OCI-LY3 (cell line): Measurements from ENCODE around the gene MYOF.

Experiments
- H2AFZ ChIP-seq: fragments of 200-600, 300-600 bp; shearing (Covaris generic); 2 replicates; pipeline ENCODE4 v1.6.0; 2014; ENCODE audit warnings: antibody characterized with exemption, low read depth, low read length
- H3K27ac ChIP-seq: fragments of 200-600, 300-600 bp; sonication (generic); 2 replicates; pipeline ENCODE4 v1.5.1; 2014; ENCODE audit warnings: mild to moderate bottlenecking, low read length, moderate library complexity, mixed read lengths
- H3K27me3 ChIP-seq: fragments of 200-600, 300-600 bp; sonication (generic); 2 replicates; pipeline ENCODE4 v1.6.1; 2014; ENCODE audit warnings: low read depth, low read length, mixed read lengths
- H3K36me3 ChIP-seq: fragments of 200-600, 300-600 bp; sonication (generic); replicated peaks from 2 replicates; pipeline ENCODE3; 2014; ENCODE audit warnings: low read depth, low read length, mixed read lengths
- H3K4me1 ChIP-seq: fragments of 300-600, 200-600 bp; sonication (generic); 2 replicates; pipeline ENCODE4 v1.6.1; 2014; ENCODE audit warnings: low read length, mixed read lengths
- H3K4me2 ChIP-seq: fragments of 200-600, 300-600 bp; sonication (generic); 2 replicates; pipeline ENCODE4 v1.6.1; 2014; ENCODE audit warnings: low read length, mixed read lengths
- H3K4me3 ChIP-seq: fragments of 300-600, 200-600 bp; sonication (generic); 2 replicates; pipeline ENCODE4 v1.5.1; 2014; ENCODE audit warnings: antibody characterized with exemption, mild to moderate bottlenecking, low read length, moderate library complexity
- H3K79me2 ChIP-seq: fragments of 300-600, 200-600 bp; shearing (Covaris generic); 2 replicates; pipeline ENCODE4 v1.6.1; 2014; ENCODE audit warnings: mild to moderate bottlenecking, low read length, mixed read lengths
- H3K9ac ChIP-seq: fragments of 300-600, 200-600 bp; shearing (Covaris generic); 2 replicates; pipeline ENCODE4 v1.6.0; 2014; ENCODE audit warnings: mild to moderate bottlenecking, low read length, moderate library complexity
- H3K9me3 ChIP-seq: fragments of 200-600, 300-600 bp; shearing (Covaris generic); 2 replicates; pipeline ENCODE4 v1.6.1; 2014; ENCODE audit warnings: low read length, mixed read lengths; ENCODE audit not compliant: insufficient read depth
- H4K20me1 ChIP-seq: fragments of 200-600, 300-600 bp; sonication (generic); 2 replicates; pipeline ENCODE4 v1.6.1; 2016; ENCODE audit warnings: low read length, mixed read lengths; ENCODE audit not compliant: insufficient read depth
- CTCF ChIP-seq: fragments of 200-600, 300-600 bp; sonication (generic); IDR thresholded peaks from 2 replicates; pipeline ENCODE4 v1.5.1; 2014; ENCODE audit warnings: antibody characterized with exemption, low read length, low read depth
- EZH2phosphoT487 ChIP-seq: fragments of 200-600 bp; shearing (Covaris generic); IDR thresholded peaks from 2 replicates; pipeline ENCODE4 v1.6.1; 2018; ENCODE audit warnings: antibody characterized with exemption, mixed run types, low read depth

Gene MYOF

GRCh38 chr10:93305122-93305521, 177.0 kb downstream of the MYOF start:
- no peak overlapping the region for H3K27ac ChIP-seq
- TF ChIP-seq EZH2phosphoT487 (no peak), CTCF (no peak)
- no peaks in the 10 kb centered on the region for H3K79me2 ChIP-seq
- H3K9me3 ChIP-seq, result no peaks in the 10 kb centered on the region
- no peak overlapping the region for H2AFZ ChIP-seq
- no peaks in the 10 kb centered on the region for H3K4me1 ChIP-seq
- H3K4me3 ChIP-seq, result no peak overlapping the region
- no peaks in the 10 kb centered on the region for H4K20me1 ChIP-seq
- H3K4me2 ChIP-seq, result no peak overlapping the region
- no peaks in the 10 kb centered on the region for H3K36me3 ChIP-seq
- 0 out of 2 replicates have a peak, but pooled peaks cover 4% of the 10 kb centered on the region for H3K27me3 ChIP-seq
- no peak overlapping the region for H3K9ac ChIP-seq

- H3K36me3 ChIP-seq, result no peaks in the 10 kb centered on the region
- H2AFZ ChIP-seq, result no peak overlapping the region
- no peaks in the 10 kb centered on the region for H3K4me1 ChIP-seq
- H4K20me1 ChIP-seq, result no peaks in the 10 kb centered on the region
- H3K79me2 ChIP-seq, result no peaks in the 10 kb centered on the region
- no peak overlapping the region for H3K9ac ChIP-seq
- peaks cover 10% of the 10 kb centered on the region; the same call in 1 of the 2 replicates for H3K27me3 ChIP-seq
- TF ChIP-seq EZH2phosphoT487, result no peak
- TF ChIP-seq CTCF, result no peak
- H3K4me3 ChIP-seq, result no peak overlapping the region
- no peak overlapping the region for H3K4me2 ChIP-seq
- H3K27ac ChIP-seq, result no peak overlapping the region
- no peaks in the 10 kb centered on the region for H3K9me3 ChIP-seq
Observed at GRCh38 chr10:93300981-93301380, 181.2 kb downstream of the MYOF start.

- TF ChIP-seq EZH2phosphoT487 (no peak), CTCF (no peak)
- Histone ChIP-seq H2AFZ (no peak overlapping the region), H3K9me3 (no peaks in the 10 kb centered on the region), H3K36me3 (no peaks in the 10 kb centered on the region), H3K9ac (no peak overlapping the region), H3K4me3 (no peak overlapping the region), H3K4me2 (no peak overlapping the region), H3K27ac (no peak overlapping the region), H3K27me3 (peaks cover 10% of the 10 kb centered on the region; the same call in 1 of the 2 replicates), H3K79me2 (no peaks in the 10 kb centered on the region), H4K20me1 (no peaks in the 10 kb centered on the region), H3K4me1 (no peaks in the 10 kb centered on the region)
Observed at GRCh38 chr10:93300288-93300917, 181.7 kb downstream of the MYOF start.

GRCh38 chr10:93299606-93300287, 182.4 kb downstream of the MYOF start:
- H3K9ac ChIP-seq, result no peak overlapping the region
- no peaks in the 10 kb centered on the region for H3K9me3 ChIP-seq
- H3K27me3 ChIP-seq, result peaks cover 10% of the 10 kb centered on the region; the same call in 1 of the 2 replicates
- no peak overlapping the region for H3K4me2 ChIP-seq
- no peak overlapping the region for H3K27ac ChIP-seq
- no peak overlapping the region for H3K4me3 ChIP-seq
- no peaks in the 10 kb centered on the region for H4K20me1 ChIP-seq
- H3K4me1 ChIP-seq, result no peaks in the 10 kb centered on the region
- no peak for TF ChIP-seq CTCF
- no peak for TF ChIP-seq EZH2phosphoT487
- no peaks in the 10 kb centered on the region for H3K79me2 ChIP-seq
- no peak overlapping the region for H2AFZ ChIP-seq
- no peaks in the 10 kb centered on the region for H3K36me3 ChIP-seq
